Embryonic facial prominence (tissue), 1 donor: ENCODE data around the gene ANKRD6.

Source experiments
- DNase-seq: peaks from one replicate; pipeline ENCODE4 v3.0.0-alpha.2; 2016; ENCODE audit errors: extremely low spot score

The ANKRD6 gene

GRCh38 chr6:89563866-89564265 is 130.9 kb downstream of the ANKRD6 start:
- DNase-seq = no peak

DNA sequence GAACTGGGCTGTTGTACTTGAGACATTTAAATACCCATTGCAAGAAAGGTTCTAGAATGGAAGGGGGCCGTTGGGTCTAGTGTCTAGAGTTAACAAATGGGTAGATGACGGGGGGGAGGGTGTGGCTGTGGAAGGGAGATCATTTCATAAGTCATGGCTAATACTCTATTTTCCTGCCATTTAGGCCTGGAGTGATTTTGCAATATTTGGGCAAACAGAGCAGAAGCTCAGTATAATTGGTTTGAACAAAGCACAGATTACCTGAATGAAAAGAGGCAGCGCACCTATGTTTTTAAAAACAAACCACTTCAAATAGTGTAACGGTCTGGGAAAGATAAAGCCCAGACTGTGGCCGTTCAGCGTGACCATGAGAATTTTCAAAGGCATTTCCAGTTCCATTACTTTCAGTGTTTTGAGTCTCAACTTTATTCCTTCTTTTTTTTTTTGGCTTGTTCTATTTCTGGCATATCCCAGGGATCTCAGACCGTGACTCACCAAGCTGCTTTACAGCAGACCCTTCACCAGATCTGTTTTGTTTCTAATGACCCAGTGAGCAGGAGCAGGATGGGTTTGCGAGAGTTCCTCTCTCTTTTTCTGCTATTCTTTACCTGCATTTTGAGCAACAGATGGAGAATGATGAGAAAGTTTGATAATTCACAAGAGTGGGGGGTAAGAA is 131.9 kb downstream of the ANKRD6 start:
- no peak for DNase-seq

DNA sequence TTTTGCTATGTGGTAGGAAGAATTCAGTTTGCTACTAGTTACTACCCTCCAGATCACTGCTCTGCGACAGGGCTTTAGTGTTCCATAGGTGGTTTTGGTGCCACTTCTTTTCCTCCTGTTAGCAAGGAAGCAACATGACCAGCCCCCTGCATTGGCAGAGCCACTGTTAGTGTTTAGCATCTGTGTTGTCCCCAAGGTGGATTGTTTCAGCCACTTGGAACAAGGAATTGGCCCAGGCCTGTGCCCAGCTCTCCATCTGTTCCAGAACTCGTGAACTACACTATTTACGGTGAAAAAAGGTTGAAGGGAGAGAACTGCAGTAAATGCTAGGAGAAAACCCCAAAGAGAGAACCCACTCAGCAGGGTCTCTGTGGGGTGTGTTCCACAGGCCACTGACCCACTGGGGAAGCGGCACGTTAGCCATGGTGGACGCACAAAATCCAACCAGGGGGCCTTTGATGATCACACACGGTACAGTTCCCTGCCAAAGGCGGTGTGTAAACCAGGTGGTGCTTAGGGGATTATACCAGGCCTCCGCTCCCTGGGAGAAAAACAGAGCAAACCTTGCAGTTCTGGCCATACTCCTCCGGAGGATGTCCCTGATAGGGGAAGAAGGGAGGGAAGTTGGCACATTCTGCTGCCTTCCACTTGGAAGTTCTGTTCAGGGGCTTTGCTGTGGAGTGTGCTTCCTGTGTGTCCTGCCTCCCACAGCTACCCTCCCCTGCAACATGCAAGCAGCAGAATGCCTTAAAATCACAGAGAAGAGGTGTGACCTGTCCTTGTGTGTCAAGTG is 133.3 kb downstream of the ANKRD6 start:
- no peak for DNase-seq

DNA sequence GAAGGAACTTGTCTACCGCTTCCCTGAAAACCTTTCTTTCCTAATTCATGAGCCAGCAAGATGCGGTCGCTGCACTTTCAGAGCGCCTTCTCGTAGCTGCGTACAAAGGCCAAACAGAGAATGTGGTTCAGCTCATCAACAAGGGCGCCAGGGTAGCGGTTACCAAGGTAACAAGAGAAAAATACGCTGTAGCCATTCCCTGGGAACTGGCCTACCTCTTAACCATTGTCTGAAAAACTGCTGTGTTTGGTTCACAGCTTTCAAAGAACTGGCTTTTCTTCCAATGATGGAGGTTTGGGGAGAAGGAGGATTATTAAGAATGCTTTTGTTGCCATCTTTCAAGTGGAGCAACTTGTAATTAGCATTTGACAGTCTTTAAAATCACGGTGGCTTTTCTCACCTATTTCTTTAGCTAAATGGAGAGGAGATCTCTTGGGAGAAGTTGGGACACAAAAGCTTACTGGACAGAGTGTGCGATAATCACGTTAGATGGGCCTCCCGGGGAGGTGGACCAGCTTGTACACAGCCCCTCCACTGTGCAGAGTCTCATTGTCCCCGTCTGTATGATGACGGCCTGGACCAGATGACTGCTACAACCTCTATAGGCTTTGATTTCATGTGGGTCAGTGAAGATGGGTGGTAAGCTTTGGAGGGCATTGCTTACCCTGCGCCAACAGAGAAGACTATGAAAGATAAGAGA is 134.1 kb downstream of the ANKRD6 start:
- no peak for DNase-seq

GRCh38 chr6:89567630-89568390 is 134.9 kb downstream of the ANKRD6 start:
- DNase-seq = no peak

- no peak for DNase-seq
These were observed 142.1 kb downstream of the ANKRD6 start for GRCh38 chr6:89574910-89575561.

DNA sequence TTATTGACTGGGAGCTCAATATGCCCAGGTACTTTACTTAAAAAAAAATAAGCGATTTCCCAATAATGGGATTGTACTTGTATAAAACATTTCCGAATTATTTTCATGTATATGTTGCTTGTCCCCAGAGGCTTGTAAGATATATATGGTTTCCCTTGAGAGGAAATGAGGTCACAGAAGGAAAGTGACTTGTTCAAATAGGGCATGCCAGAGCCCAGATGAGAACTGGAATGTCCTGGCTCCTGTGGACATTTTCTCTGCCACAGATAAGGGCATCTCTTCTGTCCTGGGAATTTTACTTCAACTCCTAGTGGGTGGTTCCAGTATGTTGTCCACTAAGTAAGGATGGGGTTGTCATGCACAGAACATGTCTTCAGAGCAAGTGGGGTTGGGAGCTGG is 142.6 kb downstream of the ANKRD6 start:
- no peak for DNase-seq

DNA sequence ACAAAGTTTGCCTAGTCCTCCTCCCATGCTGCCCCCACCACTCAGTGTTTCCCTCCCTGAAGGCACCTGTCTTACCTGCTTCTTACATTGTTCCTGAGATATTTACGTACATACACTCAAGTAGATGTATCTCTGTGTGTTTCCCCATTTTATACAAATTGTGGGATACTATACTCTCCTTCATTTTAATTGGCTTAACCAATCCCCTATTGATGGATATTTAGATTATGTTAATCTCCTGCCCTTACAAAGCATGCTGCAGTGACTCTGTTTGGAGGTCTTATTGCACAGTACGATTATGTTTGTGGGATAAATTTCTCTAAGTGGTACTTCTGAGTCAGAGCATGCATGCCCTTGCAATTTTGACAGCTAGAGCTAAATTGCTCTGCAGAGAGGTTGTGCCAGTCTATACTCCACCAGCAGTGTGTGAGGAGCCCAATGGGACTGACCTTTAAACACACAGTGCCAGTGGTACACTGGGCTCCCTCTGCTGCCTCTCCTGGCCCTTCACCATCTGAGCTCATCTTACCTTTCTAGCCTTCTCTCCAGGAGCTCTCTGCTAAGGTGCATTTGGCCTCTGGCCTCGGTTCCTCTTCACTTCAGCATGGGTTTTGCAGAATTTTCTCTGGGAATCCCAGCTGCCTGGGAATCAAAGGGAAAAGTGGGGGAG is 148.2 kb downstream of the ANKRD6 start:
- no peak for DNase-seq

- no peak for DNase-seq
These were observed 148.7 kb downstream of the ANKRD6 start for GRCh38 chr6:89581689-89582088.

- DNase-seq = no peak
These were observed 149.8 kb downstream of the ANKRD6 start for GRCh38 chr6:89582669-89583325.

DNA sequence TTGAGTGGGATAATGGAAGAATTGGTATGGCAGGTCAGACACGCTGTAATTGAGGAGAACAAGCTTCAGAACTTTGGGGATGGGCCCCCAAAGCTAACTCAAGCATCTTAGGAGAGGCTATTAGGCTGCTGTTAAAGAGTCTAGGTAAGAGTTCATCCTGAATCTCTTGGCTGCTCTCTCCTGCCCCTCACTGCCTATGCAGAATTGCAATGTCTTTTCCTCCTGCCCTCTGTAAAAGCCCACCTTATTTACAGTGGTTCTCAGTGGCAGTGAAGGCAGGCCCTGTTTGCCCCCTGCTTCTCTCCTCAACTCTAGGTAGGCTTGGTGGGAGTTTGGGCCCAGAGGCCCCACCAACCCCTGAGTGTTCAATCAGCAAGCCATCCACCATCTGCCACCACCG is 150.6 kb downstream of the ANKRD6 start:
- no peak for DNase-seq

- DNase-seq = no peak
These were observed 151.6 kb downstream of the ANKRD6 start for GRCh38 chr6:89584539-89584938.

DNA sequence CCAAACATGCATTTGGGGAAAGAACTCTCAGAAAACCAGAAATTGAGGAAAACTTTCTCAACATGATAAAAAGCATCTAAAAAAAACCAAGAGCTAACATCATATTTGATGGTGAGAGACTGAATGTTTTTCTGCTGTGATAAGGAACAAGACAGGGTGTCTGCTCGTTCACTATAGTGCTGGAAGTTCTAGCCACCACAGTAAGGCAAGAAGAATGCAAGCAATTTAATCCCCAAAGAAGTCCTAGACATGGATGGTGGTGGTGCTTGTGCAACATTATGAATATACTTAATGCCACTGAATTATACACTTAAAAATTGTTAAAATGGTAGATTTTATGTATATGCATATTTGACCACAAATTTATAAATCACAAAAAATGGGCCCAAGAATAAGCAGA is 152.2 kb downstream of the ANKRD6 start:
- DNase-seq = no peak

DNA sequence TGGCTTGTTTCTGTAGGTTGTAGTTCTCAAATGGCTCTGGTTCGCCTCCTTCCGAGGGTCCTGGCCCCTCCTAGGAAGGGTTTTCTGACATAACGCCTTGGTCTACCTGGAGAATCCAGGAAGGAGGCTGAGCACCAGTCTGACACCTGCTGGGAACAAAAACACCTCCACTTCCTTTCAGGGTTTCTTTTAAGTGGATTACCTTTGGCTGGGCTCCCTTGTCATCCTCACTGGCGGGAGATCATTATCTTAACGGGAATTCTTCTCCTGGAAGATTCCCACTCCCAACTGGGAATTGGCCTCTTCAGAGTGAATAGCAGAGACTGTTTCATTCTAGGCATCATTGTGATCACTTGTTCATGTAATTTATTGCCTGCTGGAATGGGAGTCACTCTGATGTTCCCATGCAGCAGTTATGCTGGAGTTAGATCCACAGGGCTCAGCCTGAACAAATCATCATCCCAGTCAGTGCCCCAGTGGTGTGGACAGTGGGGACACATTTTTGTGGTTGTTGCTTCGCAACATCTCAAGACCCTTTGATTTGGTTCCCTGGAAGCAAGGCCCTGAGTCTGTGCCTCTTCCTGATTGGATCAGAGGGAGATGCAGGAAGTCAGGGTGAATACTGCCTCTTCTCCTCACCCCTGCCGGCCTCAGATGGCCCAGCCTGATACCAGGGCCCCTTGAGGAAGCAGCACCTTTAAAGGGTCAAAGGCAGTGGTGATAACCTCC is 156.5 kb downstream of the ANKRD6 start:
- DNase-seq = no peak

- no peak for DNase-seq
These were observed 157.2 kb downstream of the ANKRD6 start for GRCh38 chr6:89590133-89590532.

DNA sequence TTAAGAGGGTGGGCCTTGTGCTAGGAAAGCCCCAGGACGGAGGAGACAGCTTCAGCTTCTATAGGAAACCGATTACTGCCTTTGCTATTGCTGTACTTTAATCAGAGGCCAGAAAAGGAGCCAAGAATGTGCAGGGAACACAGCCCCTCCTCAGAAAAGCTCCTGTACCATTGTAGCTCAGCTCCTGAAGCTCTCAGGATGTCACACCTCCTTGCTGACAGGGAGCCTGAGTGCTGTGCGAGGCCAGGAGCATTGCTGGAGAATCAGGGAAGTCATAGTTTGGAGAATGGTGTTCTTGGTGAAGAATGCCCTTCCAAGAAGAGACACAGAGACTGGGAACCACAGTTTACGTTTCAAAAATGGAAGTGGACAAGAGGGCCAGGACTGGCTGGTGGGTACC is 158.8 kb downstream of the ANKRD6 start:
- no peak for DNase-seq

DNA sequence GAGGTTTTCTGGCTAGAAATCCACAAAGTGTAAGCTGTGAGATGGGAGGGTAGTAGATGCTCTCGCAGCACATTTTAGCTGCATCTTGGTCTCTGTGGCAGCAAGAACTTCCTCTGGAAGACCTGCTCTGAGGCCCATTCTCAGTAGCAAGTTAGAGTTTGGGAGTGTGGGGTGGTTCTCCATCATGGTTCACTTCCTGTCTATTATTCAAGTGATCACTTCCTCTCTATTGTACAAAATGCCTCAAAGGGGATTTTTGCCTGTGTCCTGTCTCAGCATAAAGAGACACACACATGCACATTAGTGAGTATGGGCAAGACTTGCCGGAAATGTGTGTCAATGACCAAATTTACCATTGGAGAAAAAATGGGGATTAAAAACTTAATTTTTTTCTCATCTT is 163.1 kb downstream of the ANKRD6 start:
- no peak for DNase-seq

DNA sequence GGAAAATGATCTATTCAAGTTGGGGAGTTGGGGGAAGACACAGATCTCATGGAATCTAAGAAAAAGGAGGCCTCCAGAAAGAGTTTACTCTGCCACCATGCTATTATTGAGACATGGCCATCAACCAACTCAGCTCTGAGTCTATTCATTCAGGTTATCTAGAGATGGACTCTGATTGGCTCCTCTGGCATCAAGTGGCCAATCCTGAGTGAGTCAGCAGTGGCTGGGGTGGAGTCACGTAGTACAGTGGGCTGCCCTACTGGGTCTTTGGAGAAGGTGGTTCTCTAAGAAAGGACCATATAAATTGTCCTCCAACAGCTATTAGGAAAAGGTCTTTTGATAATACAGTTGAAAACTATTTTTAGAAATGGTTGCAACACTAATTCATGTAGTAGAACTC is 163.5 kb downstream of the ANKRD6 start:
- no peak for DNase-seq

- DNase-seq = no peak
These were observed 164.4 kb downstream of the ANKRD6 start for GRCh38 chr6:89597372-89597771.

GRCh38 chr6:89597988-89598387 is 165.0 kb downstream of the ANKRD6 start:
- DNase-seq = no peak
